T1000 (cell line): ENCODE measurements around the gene FRYL.
"Not testable (repeated sequence)": the region's sequence is repeated elsewhere in the genome, so short reads cannot be mapped to it uniquely, and the experiment has no call there.

Experiments
- DNase-seq: peaks from one replicate; lab custom pipeline; 2025; ENCODE audit warnings: mixed read lengths; lab: John Stamatoyannopoulos, UW

Gene FRYL

GRCh38 chr4:48661391-48661790 lies 118.7 kb downstream of the FRYL start:
- no peak for DNase-seq

- DNase-seq = no peak
Measured at GRCh38 chr4:48660347-48660746, 119.7 kb downstream of the FRYL start.

- DNase-seq = no peak
Measured at GRCh38 chr4:48654015-48654664, 125.9 kb downstream of the FRYL start.

GRCh38 chr4:48653217-48654014 lies 126.7 kb downstream of the FRYL start:
- no peak for DNase-seq

GRCh38 chr4:48651914-48652313 lies 128.2 kb downstream of the FRYL start:
- DNase-seq = no peak

- no peak for DNase-seq
Measured at GRCh38 chr4:48649505-48649904, 130.6 kb downstream of the FRYL start.

GRCh38 chr4:48645225-48645794 lies 134.8 kb downstream of the FRYL start:
- no peak for DNase-seq

GRCh38 chr4:48642421-48643374 lies 137.4 kb downstream of the FRYL start:
- DNase-seq = no peak

GRCh38 chr4:48641401-48641800 lies 138.7 kb downstream of the FRYL start:
- no peak for DNase-seq

- DNase-seq = no peak
Measured at GRCh38 chr4:48640699-48641098, 139.4 kb downstream of the FRYL start.

- no peak for DNase-seq
Measured at GRCh38 chr4:48640225-48640624, 139.9 kb downstream of the FRYL start.

- no peak for DNase-seq
Measured at GRCh38 chr4:48639807-48640206, 140.3 kb downstream of the FRYL start.

- DNase-seq = not testable (repeated sequence)
Measured at GRCh38 chr4:48638586-48638985, 141.5 kb downstream of the FRYL start.

- DNase-seq = no peak
Measured at GRCh38 chr4:48636911-48637310, 143.2 kb downstream of the FRYL start.

- no peak for DNase-seq
Measured at GRCh38 chr4:48635980-48636379, 144.1 kb downstream of the FRYL start.

GRCh38 chr4:48635310-48635709 lies 144.8 kb downstream of the FRYL start:
- DNase-seq = no peak

GRCh38 chr4:48634688-48635308 lies 145.3 kb downstream of the FRYL start:
- no peak for DNase-seq

- no peak for DNase-seq
Measured at GRCh38 chr4:48633657-48634056, 146.4 kb downstream of the FRYL start.

GRCh38 chr4:48629458-48629857 lies 150.6 kb downstream of the FRYL start:
- DNase-seq = no peak

- DNase-seq = no peak
Measured at GRCh38 chr4:48623182-48623780, 156.8 kb downstream of the FRYL start.

- no peak for DNase-seq
Measured at GRCh38 chr4:48620831-48621230, 159.2 kb downstream of the FRYL start.
